ENCODE data around the gene PKP1. TPM values are rescaled to one million over a fixed set of nuclear protein-coding genes. Genes with fewer than 3 reads are reported as not detected.

Gene PKP1
- total and polyA plus RNA-seq, 2 donors (not counting 3 experiments of a cell fraction or from before 2014, with no cell fraction given): 0.01 TPM; not detected in 1

GRCh38 chr1:201335174-201335870 is 52.0 kb downstream of the PKP1 start:
- no peak for TF ChIP-seq EZH2 (IDR thresholded peaks at IDR 0.05; ENCODE audit: borderline replicate concordance, low read depth, low read length, severe bottlenecking)
- TF ChIP-seq JUN (IDR thresholded peaks at IDR 0.05; ENCODE audit: borderline replicate concordance, insufficient read depth, insufficient read length, low read depth): no peak
- no peak for TF ChIP-seq CTCF (IDR thresholded peaks at IDR 0.05; ENCODE audit: extremely low read depth in 1 of 2, insufficient read depth in 1 of 2, low read depth in 1 of 2, low read length in 2 of 2)
- TF ChIP-seq FOS (IDR thresholded peaks at IDR 0.05; ENCODE audit: borderline replicate concordance, insufficient read depth, low read length): no peak
- no peak for TF ChIP-seq GATA2 (IDR thresholded peaks at IDR 0.05; ENCODE audit: insufficient read depth, insufficient read length, low read depth, low read length)
- no peak for TF ChIP-seq MAX (IDR thresholded peaks at IDR 0.05; ENCODE audit: insufficient read depth, insufficient read length)
- no peak for TF ChIP-seq MYC (IDR thresholded peaks at IDR 0.05; ENCODE audit: low read depth, low read length)
- no peaks in the 10 kb centered on the region for H3K4me1 ChIP-seq (ENCODE audit: control insufficient read depth, extremely low read depth, insufficient read depth, low read length)
- no peak for DNase-seq (ENCODE audit: low read depth, low spot score)
- intact Hi-C loops (cut with micrococcal nuclease): no loop called here
- H3K27ac ChIP-seq (ENCODE audit: insufficient read depth, low read depth, low read length): no peak overlapping the region
- no peak overlapping the region for H3K4me2 ChIP-seq (ENCODE audit: insufficient read depth, low read length)
- H3K9me3 ChIP-seq (replicated peaks; ENCODE audit: control insufficient read depth, insufficient read depth, low read length): no peaks in the 10 kb centered on the region
- dilution Hi-C loops (cut with MboI; ENCODE audit: extremely low pct_ligation_motif_present, low sequenced_read_pairs): no loop called here
- H4K20me1 ChIP-seq (replicated peaks; ENCODE audit: control insufficient read depth, extremely low read depth, insufficient read depth, low read length): no peaks in the 10 kb centered on the region
- H2AFZ ChIP-seq (ENCODE audit: low read depth, low read length): no peak overlapping the region
- no peak for FAIRE-seq
- no peak overlapping the region for H3K9ac ChIP-seq (replicated peaks; ENCODE audit: extremely low read depth, insufficient read depth, low read length)
- H3K9me1 ChIP-seq (replicated peaks; ENCODE audit: control insufficient read depth, extremely low read depth, insufficient read depth, low read length): no peaks in the 10 kb centered on the region
- H3K4me3 ChIP-seq (replicated peaks in 1 of 3; ENCODE audit: insufficient read depth in 1 of 3, low read depth in 1 of 3, low read length in 3 of 3): no peak overlapping the region
- no peaks in the 10 kb centered on the region for H3K36me3 ChIP-seq (ENCODE audit: control insufficient read depth in 2 of 2, extremely low read depth in 1 of 2, insufficient read depth in 2 of 2, low read length in 2 of 2)
- H3K27me3 ChIP-seq (ENCODE audit: control insufficient read depth in 2 of 2, insufficient read depth in 2 of 2, low read length in 2 of 2): peaks cover 0 to 4% of the 10 kb centered on the region in 2 experiments
- ChIA-PET CTCF (interaction anchor here (0.5 kb wide), 1 partner anchor 69 kb away, joined by 5 read pairs; no protein-coding TSS in a partner anchor), POLR2A (no interaction called here)
- H3K79me2 ChIP-seq (ENCODE audit: control insufficient read depth, insufficient read depth, low read length): no peaks in the 10 kb centered on the region
- BruUV-seq (replicated peaks): no TSS peak
